ENCODE data around the gene CAMSAP1. TPM values are rescaled to one million over a fixed set of nuclear protein-coding genes. Genes with fewer than 3 reads are reported as not detected.

The CAMSAP1 gene
- total and polyA plus RNA-seq, 9 of the 15 experiments (the other 6 are each of a cell fraction or from before 2014, with no cell fraction given), result 1.5 to 28.8 (median 14.3) TPM

DNA sequence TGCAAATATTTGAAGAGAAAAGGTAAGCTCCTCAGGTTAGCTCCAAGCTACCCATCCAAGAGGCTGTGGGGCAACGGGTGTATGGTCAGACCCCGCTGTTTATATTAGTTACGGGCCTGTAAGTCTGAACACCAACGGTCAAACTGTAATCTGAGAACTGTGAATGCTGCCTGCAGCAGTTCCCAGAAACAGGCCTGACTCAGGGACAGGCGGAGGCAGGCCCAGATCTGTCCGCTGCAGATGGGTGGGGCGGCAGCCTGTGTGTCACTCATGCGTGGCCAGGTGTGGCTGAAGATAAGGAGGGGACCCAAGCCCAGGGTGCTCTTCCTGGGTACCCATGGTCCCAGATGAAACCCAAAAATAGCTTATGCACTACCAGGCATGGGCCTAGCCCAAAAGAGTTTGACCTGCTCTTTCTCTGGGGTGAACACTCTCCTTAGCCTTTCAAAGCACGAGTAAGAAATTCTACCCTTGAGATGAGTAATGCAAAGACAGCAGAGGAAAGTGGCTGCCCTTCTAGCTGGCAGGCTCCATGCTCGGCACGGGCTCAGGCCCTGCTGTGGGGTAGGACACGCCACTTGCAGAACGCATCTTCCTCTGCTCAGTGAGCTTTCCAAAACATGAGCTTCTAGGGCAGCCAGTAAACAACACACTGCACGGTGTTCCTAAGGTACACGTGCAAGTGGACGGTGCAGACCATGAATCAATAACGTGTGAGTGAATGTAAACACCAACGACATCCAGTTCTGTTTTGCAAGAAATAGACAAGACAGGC, 44.7 kb upstream of the CAMSAP1 start (continued):
- TF ChIP-seq HNRNPK (IDR thresholded peaks at IDR 0.05; ENCODE audit: low read depth, low read length, poor library complexity, severe bottlenecking), result no peak
- peak; percentile 84; the same call in 1 of the 2 replicates for TF ChIP-seq MXI1 (IDR thresholded peaks at IDR 0.05; ENCODE audit: low read depth, low read length)
- TF ChIP-seq ZBTB17 (CRISPR knock-in tag; IDR thresholded peaks at IDR 0.05), result peak; percentile 85
- TF ChIP-seq MCM7 (IDR thresholded peaks at IDR 0.05), result no peak
- no peak for TF ChIP-seq ZNF174 (CRISPR knock-in tag; IDR thresholded peaks at IDR 0.05)
- TF ChIP-seq, protein P1, sequence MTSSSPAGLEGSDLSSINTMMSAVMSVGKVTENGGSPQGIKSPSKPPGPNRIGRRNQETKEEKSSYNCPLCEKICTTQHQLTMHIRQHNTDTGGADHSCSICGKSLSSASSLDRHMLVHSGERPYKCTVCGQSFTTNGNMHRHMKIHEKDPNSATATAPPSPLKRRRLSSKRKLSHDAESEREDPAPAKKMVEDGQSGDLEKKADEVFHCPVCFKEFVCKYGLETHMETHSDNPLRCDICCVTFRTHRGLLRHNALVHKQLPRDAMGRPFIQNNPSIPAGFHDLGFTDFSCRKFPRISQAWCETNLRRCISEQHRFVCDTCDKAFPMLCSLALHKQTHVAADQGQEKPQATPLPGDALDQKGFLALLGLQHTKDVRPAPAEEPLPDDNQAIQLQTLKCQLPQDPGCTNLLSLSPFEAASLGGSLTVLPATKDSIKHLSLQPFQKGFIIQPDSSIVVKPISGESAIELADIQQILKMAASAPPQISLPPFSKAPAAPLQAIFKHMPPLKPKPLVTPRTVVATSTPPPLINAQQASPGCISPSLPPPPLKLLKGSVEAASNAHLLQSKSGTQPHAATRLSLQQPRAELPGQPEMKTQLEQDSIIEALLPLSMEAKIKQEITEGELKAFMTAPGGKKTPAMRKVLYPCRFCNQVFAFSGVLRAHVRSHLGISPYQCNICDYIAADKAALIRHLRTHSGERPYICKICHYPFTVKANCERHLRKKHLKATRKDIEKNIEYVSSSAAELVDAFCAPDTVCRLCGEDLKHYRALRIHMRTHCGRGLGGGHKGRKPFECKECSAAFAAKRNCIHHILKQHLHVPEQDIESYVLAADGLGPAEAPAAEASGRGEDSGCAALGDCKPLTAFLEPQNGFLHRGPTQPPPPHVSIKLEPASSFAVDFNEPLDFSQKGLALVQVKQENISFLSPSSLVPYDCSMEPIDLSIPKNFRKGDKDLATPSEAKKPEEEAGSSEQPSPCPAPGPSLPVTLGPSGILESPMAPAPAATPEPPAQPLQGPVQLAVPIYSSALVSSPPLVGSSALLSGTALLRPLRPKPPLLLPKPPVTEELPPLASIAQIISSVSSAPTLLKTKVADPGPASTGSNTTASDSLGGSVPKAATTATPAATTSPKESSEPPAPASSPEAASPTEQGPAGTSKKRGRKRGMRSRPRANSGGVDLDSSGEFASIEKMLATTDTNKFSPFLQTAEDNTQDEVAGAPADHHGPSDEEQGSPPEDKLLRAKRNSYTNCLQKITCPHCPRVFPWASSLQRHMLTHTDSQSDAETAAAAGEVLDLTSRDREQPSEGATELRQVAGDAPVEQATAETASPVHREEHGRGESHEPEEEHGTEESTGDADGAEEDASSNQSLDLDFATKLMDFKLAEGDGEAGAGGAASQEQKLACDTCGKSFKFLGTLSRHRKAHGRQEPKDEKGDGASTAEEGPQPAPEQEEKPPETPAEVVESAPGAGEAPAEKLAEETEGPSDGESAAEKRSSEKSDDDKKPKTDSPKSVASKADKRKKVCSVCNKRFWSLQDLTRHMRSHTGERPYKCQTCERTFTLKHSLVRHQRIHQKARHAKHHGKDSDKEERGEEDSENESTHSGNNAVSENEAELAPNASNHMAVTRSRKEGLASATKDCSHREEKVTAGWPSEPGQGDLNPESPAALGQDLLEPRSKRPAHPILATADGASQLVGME (CRISPR knock-in tag; IDR thresholded peaks at IDR 0.05), result peak; percentile 90
- TF ChIP-seq RBM34 (IDR thresholded peaks at IDR 0.05; ENCODE audit: borderline replicate concordance, insufficient read depth, low read length), result no peak
- peak; percentile 47; the same call in 1 of the 2 replicates for TF ChIP-seq ZC3H4 (CRISPR knock-in tag; IDR thresholded peaks at IDR 0.05; ENCODE audit: borderline replicate concordance)
- no peak for TF ChIP-seq RFX7 (CRISPR knock-in tag; IDR thresholded peaks at IDR 0.05)
- TF ChIP-seq HDGF (IDR thresholded peaks at IDR 0.05), result peak; percentile 76; the same call in 1 of the 2 replicates
- TF ChIP-seq ZNF239 (CRISPR knock-in tag; IDR thresholded peaks at IDR 0.05), result peak; percentile 47; the same call in 1 of the 2 replicates
- no peak for TF ChIP-seq CBX2 (IDR thresholded peaks at IDR 0.05; ENCODE audit: insufficient read depth, low read length, poor library complexity, severe bottlenecking)
- TF ChIP-seq SMARCA5 (IDR thresholded peaks at IDR 0.05), result no peak
- peak; percentile 40; the same call in 1 of the 2 replicates for TF ChIP-seq PYGO2 (tag; IDR thresholded peaks at IDR 0.05)
- TF ChIP-seq FOXK2 (conservative IDR thresholded peaks at IDR 0.05 in 1 of 2, IDR thresholded peaks at IDR 0.05 in 1 of 2; ENCODE audit: low read depth in 2 of 2), result peak; percentile 94 to 97
- peak; percentile 94 for TF ChIP-seq NCOA1 (IDR thresholded peaks at IDR 0.05; ENCODE audit: low read depth)
- peak; percentile 48; the same call in 1 of the 2 replicates for TF ChIP-seq ZNF212 (CRISPR knock-in tag; IDR thresholded peaks at IDR 0.05)
- TF ChIP-seq ZNF583 (CRISPR knock-in tag; IDR thresholded peaks at IDR 0.05), result peak; percentile 95
- TF ChIP-seq TCF3 (CRISPR knock-in tag; IDR thresholded peaks at IDR 0.05), result peak; percentile 100
- TF ChIP-seq DPF2 (IDR thresholded peaks at IDR 0.05), result peak; percentile 99
- no peak; the same call in 1 of the 2 replicates for TF ChIP-seq NR2F6 (CRISPR knock-in tag; IDR thresholded peaks at IDR 0.05)
- no peak for TF ChIP-seq CBX5 (IDR thresholded peaks at IDR 0.05; ENCODE audit: borderline replicate concordance, low read depth)
- peak; percentile 76; the same call in 1 of the 2 replicates for TF ChIP-seq ZNF12 (CRISPR knock-in tag; IDR thresholded peaks at IDR 0.05)
- peak; percentile 100 for TF ChIP-seq CXXC5 (CRISPR knock-in tag; IDR thresholded peaks at IDR 0.05)
- TF ChIP-seq SIN3A (IDR thresholded peaks at IDR 0.05; ENCODE audit: borderline replicate concordance in 2 of 2, control insufficient read depth in 1 of 2, low read depth in 2 of 2, low read length in 2 of 2), result peak; percentile 4 to 51; a peak in 2 of 4 replicates
